Measurements from ENCODE around the gene CGB2.
"Not testable (repeated sequence)": the region's sequence is repeated elsewhere in the genome, so short reads cannot be mapped to it uniquely, and the experiment has no call there.

Gene CGB2

GRCh38 chr19:49070416-49070815 lies 38.7 kb downstream of the CGB2 start:
- DNase-seq = no peak

- DNase-seq = no peak
These were observed 40.3 kb downstream of the CGB2 start for GRCh38 chr19:49071860-49072547.

GRCh38 chr19:49073514-49074378 lies 42.1 kb downstream of the CGB2 start:
- DNase-seq = no peak

- DNase-seq = not testable (repeated sequence)
These were observed 43.2 kb downstream of the CGB2 start for GRCh38 chr19:49074869-49075268.

GRCh38 chr19:49080392-49080791 lies 48.7 kb downstream of the CGB2 start:
- no peak for DNase-seq

- no peak for DNase-seq
These were observed 49.6 kb downstream of the CGB2 start for GRCh38 chr19:49081273-49081672.
